Measurements from ENCODE around the gene APOC4.

DNA sequence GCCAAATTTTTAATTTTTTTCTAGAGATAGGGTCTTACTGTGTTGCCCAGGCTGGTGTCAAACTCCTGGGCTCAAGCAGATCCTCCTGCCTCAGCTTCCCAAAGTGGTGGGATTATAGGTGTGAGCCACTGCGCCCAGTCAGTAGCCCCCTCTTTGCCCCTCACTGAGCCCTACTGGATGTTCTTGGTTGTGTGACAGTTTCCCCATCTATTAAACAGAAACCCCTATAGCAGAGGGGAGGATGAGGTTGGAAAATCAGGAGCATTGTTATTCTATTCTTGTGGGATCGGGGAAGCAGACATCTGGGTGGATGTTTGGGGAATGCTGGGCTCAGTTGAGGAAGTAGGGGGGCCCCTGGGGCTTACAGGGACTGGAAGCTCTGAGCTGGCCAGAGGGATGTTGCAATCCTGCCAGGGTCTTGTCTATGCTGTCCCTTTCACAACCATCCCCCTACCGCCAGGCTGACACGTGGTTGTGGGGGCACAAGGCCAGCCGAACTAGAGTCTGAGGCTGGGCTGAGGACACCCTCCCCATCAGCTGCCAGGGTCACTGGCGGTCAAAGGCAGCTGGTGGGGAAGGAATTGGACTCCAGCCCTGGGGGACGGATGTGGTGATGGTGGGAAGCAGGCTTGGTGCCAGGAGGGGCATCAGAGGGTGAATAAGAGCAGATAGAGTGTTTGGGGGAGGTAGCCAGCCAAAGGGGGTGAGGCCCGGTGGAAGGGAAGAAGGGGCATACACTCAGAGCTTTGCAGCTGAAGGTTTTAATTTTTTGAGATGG, 16.7 kb upstream of the APOC4 start:
- no peak for TF ChIP-seq EZH2 (IDR thresholded peaks at IDR 0.05; ENCODE audit: borderline replicate concordance, insufficient read depth, low read depth, low read length, poor library complexity, severe bottlenecking)
- TF ChIP-seq CTCF (IDR thresholded peaks at IDR 0.05), result no peak

All from B cell (primary cell).